ENCODE measurements around the gene TFEB.

DNA sequence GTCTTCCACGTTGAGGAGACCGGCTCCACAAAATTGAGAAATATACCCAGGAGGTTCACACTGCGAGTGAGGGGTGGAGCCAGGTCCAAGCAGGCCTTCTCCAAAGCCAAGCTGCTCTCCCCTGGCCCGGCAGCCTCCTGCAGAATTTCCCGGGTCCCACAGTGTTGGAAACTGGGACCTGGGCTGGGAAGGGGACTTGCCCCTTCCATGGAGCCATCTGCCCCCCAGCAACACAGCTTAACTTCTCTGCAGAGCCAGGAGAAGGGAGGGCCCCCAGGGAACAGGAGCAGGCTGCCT lies 61.8 kb downstream of the TFEB start:
- no peak for TF ChIP-seq CTCF (IDR thresholded peaks at IDR 0.05)
- no peak for TF ChIP-seq EP300 (IDR thresholded peaks at IDR 0.05)

All from ovary (tissue), 3 donors.